HG03439 (cell line): ENCODE measurements around the gene FLVCR1.
"Not testable (repeated sequence)": the region's sequence is repeated elsewhere in the genome, so short reads cannot be mapped to it uniquely, and the experiment has no call there.

Experiments
- ATAC-seq: cut with Tn5 transposase; IDR thresholded peaks from one replicate; pipeline ENCODE4 v1.9.1; 2021; ENCODE audit warnings: mild to moderate bottlenecking, moderate library complexity; ENCODE audit not compliant: unreplicated experiment

FLVCR1 gene

GRCh38 chr1:212914110-212914509, 56.0 kb downstream of the FLVCR1 start:
- not testable (repeated sequence) for ATAC-seq

GRCh38 chr1:212914789-212915188, 56.7 kb downstream of the FLVCR1 start:
- ATAC-seq, result no peak

GRCh38 chr1:212915245-212916091, 57.4 kb downstream of the FLVCR1 start:
- no peak for ATAC-seq

- no peak for ATAC-seq
These were observed 58.5 kb downstream of the FLVCR1 start for GRCh38 chr1:212916481-212917133.

- no peak for ATAC-seq
These were observed 59.0 kb downstream of the FLVCR1 start for GRCh38 chr1:212917134-212917485.

- no peak for ATAC-seq
These were observed 59.8 kb downstream of the FLVCR1 start for GRCh38 chr1:212917858-212918257.

- no peak for ATAC-seq
These were observed 60.7 kb downstream of the FLVCR1 start for GRCh38 chr1:212918824-212919223.

GRCh38 chr1:212920246-212920645, 62.2 kb downstream of the FLVCR1 start:
- ATAC-seq, result no peak

GRCh38 chr1:212920896-212921295, 62.8 kb downstream of the FLVCR1 start:
- no peak for ATAC-seq

GRCh38 chr1:212922016-212922415, 63.9 kb downstream of the FLVCR1 start:
- ATAC-seq, result no peak

- no peak for ATAC-seq
These were observed 68.3 kb downstream of the FLVCR1 start for GRCh38 chr1:212926372-212926771.

GRCh38 chr1:212928323-212929291, 70.5 kb downstream of the FLVCR1 start:
- peak; percentile 62 for ATAC-seq

- ATAC-seq, result no peak
These were observed 73.1 kb downstream of the FLVCR1 start for GRCh38 chr1:212930986-212931678.

- no peak for ATAC-seq
These were observed 75.9 kb downstream of the FLVCR1 start for GRCh38 chr1:212933815-212934471.

GRCh38 chr1:212935387-212935981, 77.4 kb downstream of the FLVCR1 start:
- ATAC-seq, result no peak

GRCh38 chr1:212937034-212937433, 79.0 kb downstream of the FLVCR1 start:
- ATAC-seq, result no peak

- ATAC-seq, result no peak
These were observed 80.8 kb downstream of the FLVCR1 start for GRCh38 chr1:212938846-212939245.

- no peak for ATAC-seq
These were observed 83.4 kb downstream of the FLVCR1 start for GRCh38 chr1:212941452-212941851.

GRCh38 chr1:212942679-212943392, 84.8 kb downstream of the FLVCR1 start:
- no peak for ATAC-seq
